ENCODE data around the gene DNAJC1.
"Not testable (repeated sequence)": the region's sequence is repeated elsewhere in the genome, so short reads cannot be mapped to it uniquely, and the experiment has no call there.

The DNAJC1 gene

GRCh38 chr10:21822273-21822672 lies 181.3 kb downstream of the DNAJC1 start:
- DNase-seq: not testable (repeated sequence)

GRCh38 chr10:21820952-21821351 lies 182.6 kb downstream of the DNAJC1 start:
- DNase-seq: no peak

- DNase-seq: not testable (repeated sequence)
Measured at GRCh38 chr10:21818416-21818815, 185.1 kb downstream of the DNAJC1 start.

GRCh38 chr10:21814866-21815265 lies 188.7 kb downstream of the DNAJC1 start:
- DNase-seq: no peak

GRCh38 chr10:21813946-21814345 lies 189.6 kb downstream of the DNAJC1 start:
- DNase-seq: no peak

GRCh38 chr10:21811245-21811585 lies 192.3 kb downstream of the DNAJC1 start:
- DNase-seq: no peak

GRCh38 chr10:21810582-21811244 lies 192.8 kb downstream of the DNAJC1 start:
- DNase-seq: no peak

- DNase-seq: no peak
Measured at GRCh38 chr10:21808550-21808949, 195.0 kb downstream of the DNAJC1 start.

- DNase-seq: no peak
Measured at GRCh38 chr10:21807180-21807579, 196.3 kb downstream of the DNAJC1 start.

- no peak for DNase-seq
Measured at GRCh38 chr10:21803374-21803773, 200.2 kb downstream of the DNAJC1 start.

GRCh38 chr10:21801609-21802008 lies 201.9 kb downstream of the DNAJC1 start:
- DNase-seq: no peak

GRCh38 chr10:21797984-21798765 lies 205.4 kb downstream of the DNAJC1 start:
- DNase-seq: no peak

GRCh38 chr10:21797533-21797932 lies 206.0 kb downstream of the DNAJC1 start:
- no peak for DNase-seq

- DNase-seq: no peak
Measured at GRCh38 chr10:21791276-21791675, 212.3 kb downstream of the DNAJC1 start.

GRCh38 chr10:21776883-21777282 lies 226.6 kb downstream of the DNAJC1 start:
- no peak for DNase-seq

- DNase-seq: no peak
Measured at GRCh38 chr10:21771219-21771618, 232.3 kb downstream of the DNAJC1 start.

- DNase-seq: no peak
Measured at GRCh38 chr10:21769041-21769440, 234.5 kb downstream of the DNAJC1 start.

- DNase-seq: no peak
Measured at GRCh38 chr10:21764466-21765189, 238.9 kb downstream of the DNAJC1 start.

GRCh38 chr10:21760332-21760731 lies 243.2 kb downstream of the DNAJC1 start:
- no peak for DNase-seq

- no peak for DNase-seq
Measured at GRCh38 chr10:21759232-21759631, 244.3 kb downstream of the DNAJC1 start.

GRCh38 chr10:21758696-21759095 lies 244.8 kb downstream of the DNAJC1 start:
- DNase-seq: no peak

GRCh38 chr10:21758239-21758638 lies 245.3 kb downstream of the DNAJC1 start:
- DNase-seq: no peak

- no peak for DNase-seq
Measured at GRCh38 chr10:21757185-21757901, 246.2 kb downstream of the DNAJC1 start.

Data from activated T-cell treated with anti-CD3 and anti-CD28 coated beads, Interleukin-2, amount 50 U/mL, for 48 hours (primary cell).